Panc1 (cell line): ENCODE results near the gene MPPED1. TPM values are rescaled to one million over a fixed set of nuclear protein-coding genes. Genes with fewer than 3 reads are reported as not detected.

Experiments
- ATAC-seq: fragments of 200-7000 bp; cut with Tn5 transposase; 2 replicates; pipeline ENCODE4 v1.9.1; 2020; ENCODE audit warnings: mild to moderate bottlenecking, moderate library complexity
- BruUV-seq: library from RNA; stranded (reverse); fragments of 400-500 nt; replicated peaks from 2 replicates; lab custom pipeline; 2021; lab: Mats Ljungman, UMichigan
- CTCF ChIA-PET: fragments of 300-600 bp; sonication (Branson Sonifier 250); formaldehyde crosslinking; loops from one replicate; lab custom pipeline; 2022; ENCODE audit warnings: antibody characterized with exemption; lab: Charles Lee
- POLR2A ChIA-PET: fragments of 300-600 bp; sonication (Branson Sonifier 250); formaldehyde crosslinking; loops from one replicate; lab custom pipeline; 2022; ENCODE audit warnings: antibody characterized with exemption; lab: Charles Lee
- DNase-seq: peaks from one replicate; pipeline ENCODE4 v3.0.0-alpha.2; 2010; ENCODE audit warnings: low read depth, low spot score
- H3K27ac ChIP-seq: 2 replicates; pipeline ENCODE4 v1.5.1; 2011; ENCODE audit warnings: mild to moderate bottlenecking, low read length, inconsistent platforms
- H3K27me3 ChIP-seq: fragments of 200-500 bp; sonication (Bioruptor generic); 2 replicates; pipeline ENCODE4 v1.6.0; 2014; ENCODE audit warnings: low read length, inconsistent platforms; ENCODE audit not compliant: control insufficient read depth, insufficient read depth
- H3K36me3 ChIP-seq: fragments of 200-500 bp; sonication (Bioruptor generic); 2 replicates; pipeline ENCODE4 v1.5.1; 2014; ENCODE audit warnings: inconsistent platforms, mild to moderate bottlenecking, low read length, moderate library complexity; ENCODE audit not compliant: control insufficient read depth, insufficient read depth
- H3K4me1 ChIP-seq: 2 replicates; pipeline ENCODE4 v1.5.1; 2011; ENCODE audit warnings: inconsistent platforms, mild to moderate bottlenecking, low read length, moderate library complexity; ENCODE audit not compliant: control insufficient read depth, insufficient read depth
- H3K4me3 ChIP-seq, 2 experiments: 2 replicates each; pipeline ENCODE4 v1.5.1; 2011 to 2012; ENCODE audit warnings: low read depth in 2 of 2, low read length in 2 of 2, mild to moderate bottlenecking in 2 of 2, inconsistent platforms in 1 of 2, moderate library complexity in 1 of 2
- H3K9me3 ChIP-seq: fragments of 200-500 bp; sonication (Bioruptor generic); 2 replicates; pipeline ENCODE4 v1.5.1; 2014; ENCODE audit warnings: low read depth, mild to moderate bottlenecking, inconsistent platforms, low read length, moderate library complexity; ENCODE audit not compliant: control insufficient read depth, insufficient read depth
- POLR2AphosphoS5 ChIP-seq: IDR thresholded peaks from 2 replicates; pipeline ENCODE4 v1.6.1; 2012; ENCODE audit warnings: mild to moderate bottlenecking, low read depth, low read length, moderate library complexity
- SIN3A ChIP-seq: IDR thresholded peaks from 2 replicates; pipeline ENCODE4 v1.6.1; 2012; ENCODE audit warnings: low read depth, mild to moderate bottlenecking, low read length, moderate library complexity, borderline replicate concordance; ENCODE audit not compliant: insufficient read depth
- TCF7L2 ChIP-seq: IDR thresholded peaks from 2 replicates; pipeline ENCODE4 v1.6.1; 2011; ENCODE audit warnings: mild to moderate bottlenecking, low read depth, low read length, inconsistent platforms
- in situ Hi-C: cut with HindIII; loops from 2 replicates; pipeline ENCODE4 v1.10.0; 2016; ENCODE audit warnings: low sequenced_read_pairs, low pct_unique_long_range_greater_than_20kb
- intact Hi-C: fragments of 100-400 bp; cut with micrococcal nuclease; formaldehyde crosslinking; loops from one replicate; pipeline ENCODE4 v1.10.0; 2022; ENCODE audit not compliant: unreplicated experiment
- total RNA-seq: library from RNA; stranded (reverse); gene quantifications from one replicate; pipeline ENCODE4 v1.2.1, GENCODE V29; 2021; ENCODE audit not compliant: unreplicated experiment
- TF ChIP-seq, protein P1 (sequence below): fragments of 450-650 bp; IDR thresholded peaks from 2 replicates; pipeline ENCODE4 v1.5.1; 2017; ENCODE audit warnings: mild to moderate bottlenecking
- TF ChIP-seq, protein P2 (sequence below), 2 experiments: IDR thresholded peaks; 2 replicates each; pipeline ENCODE4 v1.6.1; 2011 to 2012; ENCODE audit warnings: low read depth in 2 of 2, control low read depth in 1 of 2, low read length in 1 of 2, mild to moderate bottlenecking in 1 of 2, moderate library complexity in 1 of 2; ENCODE audit not compliant: insufficient read depth in 1 of 2

The MPPED1 gene
- total RNA-seq, 1 experiment from 2014 or later: not detected

GRCh38 chr22:43436868-43437267, 25.1 kb downstream of the MPPED1 start:
- in situ Hi-C loops: no loop called here
- no peak for ATAC-seq
- intact Hi-C loops: no loop called here
- Histone ChIP-seq H3K4me1 (no peaks in the 10 kb centered on the region; the same call in 1 of the 2 replicates), H3K9me3 (no peaks in the 10 kb centered on the region), H3K4me3 (no peak overlapping the region), H3K27me3 (no peaks in the 10 kb centered on the region), H3K36me3 (no peaks in the 10 kb centered on the region), H3K27ac (no peak overlapping the region)
- no peak for DNase-seq
- POLR2A ChIA-PET: no interaction called here
- TF ChIP-seq, protein P1, sequence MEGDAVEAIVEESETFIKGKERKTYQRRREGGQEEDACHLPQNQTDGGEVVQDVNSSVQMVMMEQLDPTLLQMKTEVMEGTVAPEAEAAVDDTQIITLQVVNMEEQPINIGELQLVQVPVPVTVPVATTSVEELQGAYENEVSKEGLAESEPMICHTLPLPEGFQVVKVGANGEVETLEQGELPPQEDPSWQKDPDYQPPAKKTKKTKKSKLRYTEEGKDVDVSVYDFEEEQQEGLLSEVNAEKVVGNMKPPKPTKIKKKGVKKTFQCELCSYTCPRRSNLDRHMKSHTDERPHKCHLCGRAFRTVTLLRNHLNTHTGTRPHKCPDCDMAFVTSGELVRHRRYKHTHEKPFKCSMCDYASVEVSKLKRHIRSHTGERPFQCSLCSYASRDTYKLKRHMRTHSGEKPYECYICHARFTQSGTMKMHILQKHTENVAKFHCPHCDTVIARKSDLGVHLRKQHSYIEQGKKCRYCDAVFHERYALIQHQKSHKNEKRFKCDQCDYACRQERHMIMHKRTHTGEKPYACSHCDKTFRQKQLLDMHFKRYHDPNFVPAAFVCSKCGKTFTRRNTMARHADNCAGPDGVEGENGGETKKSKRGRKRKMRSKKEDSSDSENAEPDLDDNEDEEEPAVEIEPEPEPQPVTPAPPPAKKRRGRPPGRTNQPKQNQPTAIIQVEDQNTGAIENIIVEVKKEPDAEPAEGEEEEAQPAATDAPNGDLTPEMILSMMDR: no peak
- TF ChIP-seq SIN3A: no peak
- no peak for TF ChIP-seq TCF7L2
- no peak for TF ChIP-seq POLR2AphosphoS5
- TF ChIP-seq, protein P2, sequence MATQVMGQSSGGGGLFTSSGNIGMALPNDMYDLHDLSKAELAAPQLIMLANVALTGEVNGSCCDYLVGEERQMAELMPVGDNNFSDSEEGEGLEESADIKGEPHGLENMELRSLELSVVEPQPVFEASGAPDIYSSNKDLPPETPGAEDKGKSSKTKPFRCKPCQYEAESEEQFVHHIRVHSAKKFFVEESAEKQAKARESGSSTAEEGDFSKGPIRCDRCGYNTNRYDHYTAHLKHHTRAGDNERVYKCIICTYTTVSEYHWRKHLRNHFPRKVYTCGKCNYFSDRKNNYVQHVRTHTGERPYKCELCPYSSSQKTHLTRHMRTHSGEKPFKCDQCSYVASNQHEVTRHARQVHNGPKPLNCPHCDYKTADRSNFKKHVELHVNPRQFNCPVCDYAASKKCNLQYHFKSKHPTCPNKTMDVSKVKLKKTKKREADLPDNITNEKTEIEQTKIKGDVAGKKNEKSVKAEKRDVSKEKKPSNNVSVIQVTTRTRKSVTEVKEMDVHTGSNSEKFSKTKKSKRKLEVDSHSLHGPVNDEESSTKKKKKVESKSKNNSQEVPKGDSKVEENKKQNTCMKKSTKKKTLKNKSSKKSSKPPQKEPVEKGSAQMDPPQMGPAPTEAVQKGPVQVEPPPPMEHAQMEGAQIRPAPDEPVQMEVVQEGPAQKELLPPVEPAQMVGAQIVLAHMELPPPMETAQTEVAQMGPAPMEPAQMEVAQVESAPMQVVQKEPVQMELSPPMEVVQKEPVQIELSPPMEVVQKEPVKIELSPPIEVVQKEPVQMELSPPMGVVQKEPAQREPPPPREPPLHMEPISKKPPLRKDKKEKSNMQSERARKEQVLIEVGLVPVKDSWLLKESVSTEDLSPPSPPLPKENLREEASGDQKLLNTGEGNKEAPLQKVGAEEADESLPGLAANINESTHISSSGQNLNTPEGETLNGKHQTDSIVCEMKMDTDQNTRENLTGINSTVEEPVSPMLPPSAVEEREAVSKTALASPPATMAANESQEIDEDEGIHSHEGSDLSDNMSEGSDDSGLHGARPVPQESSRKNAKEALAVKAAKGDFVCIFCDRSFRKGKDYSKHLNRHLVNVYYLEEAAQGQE (IDR thresholded peaks at IDR 0.05; ENCODE audit: insufficient read depth in 1 of 2, low read depth in 2 of 2, low read length in 1 of 2): no peak
- BruUV-seq: no TSS peak
- CTCF ChIA-PET: interaction anchor here (0.7 kb wide), 1 partner anchor 21 kb away, joined by 3 read pairs; no protein-coding TSS in a partner anchor

GRCh38 chr22:43437871-43438475, 26.2 kb downstream of the MPPED1 start:
- ATAC-seq: no peak
- Histone ChIP-seq H3K4me3 (no peak overlapping the region), H3K27ac (no peak overlapping the region), H3K4me1 (no peaks in the 10 kb centered on the region; the same call in 1 of the 2 replicates), H3K9me3 (no peaks in the 10 kb centered on the region), H3K36me3 (no peaks in the 10 kb centered on the region), H3K27me3 (no peaks in the 10 kb centered on the region)
- BruUV-seq: no TSS peak
- CTCF ChIA-PET: no interaction called here
- POLR2A ChIA-PET: no interaction called here
- in situ Hi-C loops (no loop called here), intact Hi-C loops (no loop called here)
- DNase-seq: no peak
- TF ChIP-seq POLR2AphosphoS5: no peak
- TF ChIP-seq, protein P1: no peak
- no peak for TF ChIP-seq SIN3A
- TF ChIP-seq, protein P2 (IDR thresholded peaks at IDR 0.05; ENCODE audit: insufficient read depth in 1 of 2, low read depth in 2 of 2, low read length in 1 of 2): no peak
- TF ChIP-seq TCF7L2: no peak
